ENCODE results near the gene HSPA2.
"Not testable (repeated sequence)": the region's sequence is repeated elsewhere in the genome, so short reads cannot be mapped to it uniquely, and the experiment has no call there.

Gene HSPA2

GRCh38 chr14:64515053-64515452 is 25.5 kb upstream of the HSPA2 start:
- no peak for DNase-seq (ENCODE audit: low read depth)

- no peak for DNase-seq (ENCODE audit: low read depth)
Measured at GRCh38 chr14:64516969-64517368, 23.6 kb upstream of the HSPA2 start.

- DNase-seq (ENCODE audit: low read depth), result not testable (repeated sequence)
Measured at GRCh38 chr14:64517667-64518066, 22.9 kb upstream of the HSPA2 start.

DNA sequence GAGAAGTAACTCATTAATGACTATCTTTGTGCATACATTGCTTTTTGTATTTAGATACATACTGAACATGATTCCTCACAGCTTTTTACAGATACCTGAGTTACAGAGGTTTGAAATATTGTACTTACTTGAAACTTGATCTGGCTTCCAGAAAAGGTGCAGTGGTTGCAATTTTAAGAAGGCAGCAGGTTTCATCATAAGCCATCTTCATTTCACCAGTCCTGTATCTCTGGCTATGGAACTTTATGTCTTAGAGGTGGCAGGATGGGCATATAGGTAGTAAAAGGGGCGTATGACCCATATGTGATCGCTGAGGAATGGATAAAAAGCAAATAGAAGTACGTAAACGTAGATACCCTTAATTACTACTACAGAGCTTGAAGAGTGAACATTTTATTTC is 22.3 kb upstream of the HSPA2 start:
- no peak for DNase-seq (ENCODE audit: low read depth)

- DNase-seq (ENCODE audit: low read depth), result no peak
Measured at GRCh38 chr14:64520699-64521098, 19.8 kb upstream of the HSPA2 start.

- DNase-seq (ENCODE audit: low read depth), result no peak
Measured at GRCh38 chr14:64522591-64523355, 17.8 kb upstream of the HSPA2 start.

DNA sequence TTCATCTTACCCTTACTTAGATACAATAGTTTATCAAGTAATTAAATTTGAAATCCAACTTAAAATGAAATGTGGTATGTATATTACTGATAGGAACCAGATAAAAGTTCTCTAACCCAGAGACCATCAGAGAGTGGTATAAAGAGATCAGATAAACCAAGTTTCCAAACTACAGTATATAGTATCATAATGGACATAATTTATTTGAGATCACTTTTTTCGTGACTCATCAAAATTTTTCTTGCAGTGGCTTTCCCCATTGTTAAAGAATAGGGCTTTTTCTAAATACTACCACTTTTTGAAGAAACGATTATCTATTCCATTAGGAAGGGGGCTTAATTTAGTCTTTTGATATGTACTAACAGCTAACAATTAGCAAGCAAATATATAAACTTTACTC is 15.2 kb upstream of the HSPA2 start:
- no peak for DNase-seq (ENCODE audit: low read depth)

- DNase-seq (ENCODE audit: low read depth), result no peak
Measured at GRCh38 chr14:64531567-64531966, 9.0 kb upstream of the HSPA2 start.

- DNase-seq (ENCODE audit: low read depth), result no peak
Measured at GRCh38 chr14:64536488-64537245, 3.9 kb upstream of the HSPA2 start.

- DNase-seq (ENCODE audit: low read depth), result peak; percentile 6
Measured at GRCh38 chr14:64541261-64541971, 875 bp downstream of the HSPA2 start.

GRCh38 chr14:64541972-64542835 is 1.7 kb downstream of the HSPA2 start:
- no peak for DNase-seq (ENCODE audit: low read depth)

DNA sequence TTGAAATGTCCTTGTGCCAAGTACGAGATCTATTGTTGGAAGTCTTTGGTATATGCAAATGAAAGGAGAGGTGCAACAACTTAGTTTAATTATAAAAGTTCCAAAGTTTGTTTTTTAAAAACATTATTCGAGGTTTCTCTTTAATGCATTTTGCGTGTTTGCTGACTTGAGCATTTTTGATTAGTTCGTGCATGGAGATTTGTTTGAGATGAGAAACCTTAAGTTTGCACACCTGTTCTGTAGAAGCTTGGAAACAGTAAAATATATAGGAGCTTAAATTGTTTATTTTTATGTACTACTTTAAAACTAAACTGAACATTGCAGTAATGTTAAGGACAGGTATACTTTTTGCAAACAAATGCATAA is 2.3 kb downstream of the HSPA2 start:
- no peak for DNase-seq (ENCODE audit: low read depth)

- DNase-seq (ENCODE audit: low read depth), result no peak
Measured at GRCh38 chr14:64544607-64545312, 4.2 kb downstream of the HSPA2 start.

DNA sequence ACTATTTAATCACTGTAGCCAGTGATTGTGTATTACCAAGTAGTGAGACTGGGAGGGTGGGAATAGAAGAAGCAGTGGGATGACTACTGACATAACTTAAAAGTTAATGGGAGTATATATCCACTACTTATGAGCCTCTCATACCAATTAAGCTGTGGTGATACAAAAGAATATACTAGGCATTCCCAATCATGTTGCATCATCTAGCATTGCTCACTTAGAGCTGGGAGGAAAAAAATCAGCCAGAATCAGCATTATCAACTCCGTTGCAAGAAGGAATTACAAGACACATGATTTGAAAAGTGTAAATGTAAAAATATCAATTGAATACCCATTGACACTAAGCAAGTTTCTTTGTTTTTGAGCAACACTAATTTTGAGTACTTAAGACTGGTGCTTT is 8.5 kb downstream of the HSPA2 start:
- no peak for DNase-seq (ENCODE audit: low read depth)

- DNase-seq (ENCODE audit: low read depth), result peak; percentile 19
Measured at GRCh38 chr14:64549791-64550620, 9.5 kb downstream of the HSPA2 start, which contains the start of gene PPP1R36. Gene PPP1R36, plus strand, starts transcription at chr14:64549961. Its CDS starts 37 bp downstream, at chr14:64549998.

- no peak for DNase-seq (ENCODE audit: low read depth)
Measured at GRCh38 chr14:64550621-64551333, 10.2 kb downstream of the HSPA2 start.

- DNase-seq (ENCODE audit: low read depth), result no peak
Measured at GRCh38 chr14:64554556-64554955, 14.0 kb downstream of the HSPA2 start.

- no peak for DNase-seq (ENCODE audit: low read depth)
Measured at GRCh38 chr14:64556526-64556925, 16.0 kb downstream of the HSPA2 start.

DNA sequence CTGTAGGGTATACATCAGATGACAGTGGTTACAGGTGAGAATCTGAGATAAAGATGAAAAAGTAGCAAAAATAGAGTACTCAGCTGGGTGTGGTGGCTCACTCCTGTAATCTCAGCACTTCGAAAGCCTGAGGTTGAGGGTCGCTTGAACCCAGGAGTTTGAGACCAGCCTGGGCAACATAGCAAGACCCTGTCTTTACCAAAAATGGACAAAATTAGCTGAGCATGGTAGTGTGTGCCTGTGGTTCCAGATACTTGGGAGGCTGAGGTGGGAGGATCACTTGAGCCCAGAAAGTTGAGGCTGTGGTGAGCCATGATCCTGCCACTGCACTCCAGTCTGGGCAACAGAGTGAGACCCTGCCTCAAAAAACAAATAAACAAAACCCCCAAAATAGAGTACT is 17.7 kb downstream of the HSPA2 start:
- DNase-seq (ENCODE audit: low read depth), result not testable (repeated sequence)

- DNase-seq (ENCODE audit: low read depth), result no peak
Measured at GRCh38 chr14:64561631-64562030, 21.1 kb downstream of the HSPA2 start.
